Esophagus (tissue), 2 donors: ENCODE results near the gene CSNK1D. TPM values are rescaled to one million over a fixed set of nuclear protein-coding genes. Genes with fewer than 3 reads are reported as not detected.

ENCODE experiments used
- H3K27ac ChIP-seq, 2 donors: one replicate each; pipeline ENCODE4 v1.5.1; 2013; ENCODE audit warnings: low read depth in 2 of 2, mild to moderate bottlenecking in 2 of 2, inconsistent platforms in 1 of 2, low read length in 1 of 2, moderate library complexity in 1 of 2
- H3K27me3 ChIP-seq, 2 donors: one replicate each; pipeline ENCODE4 v1.6.1; 2013; ENCODE audit warnings: low read length in 2 of 2, control low read depth in 1 of 2, mild to moderate bottlenecking in 1 of 2; ENCODE audit not compliant: insufficient read depth in 2 of 2, control insufficient read depth in 1 of 2
- H3K36me3 ChIP-seq, 2 donors: one replicate each; pipeline ENCODE4 v1.6.1; 2013; ENCODE audit warnings: low read length in 1 of 2; ENCODE audit not compliant: control insufficient read depth in 2 of 2, insufficient read depth in 2 of 2
- H3K4me1 ChIP-seq, 2 donors: one replicate each; pipeline ENCODE4 v1.6.1; 2013; ENCODE audit warnings: low read length in 1 of 2; ENCODE audit not compliant: control insufficient read depth in 2 of 2, insufficient read depth in 2 of 2
- H3K4me3 ChIP-seq, 2 donors: one replicate each; pipeline ENCODE4 v1.5.1; 2013; ENCODE audit warnings: low read length in 2 of 2, mild to moderate bottlenecking in 2 of 2, low read depth in 1 of 2, moderate library complexity in 1 of 2
- H3K9me3 ChIP-seq, 2 donors: one replicate each; pipeline ENCODE4 v1.6.1; 2013; ENCODE audit warnings: mild to moderate bottlenecking in 2 of 2, low read depth in 1 of 2, low read length in 1 of 2, moderate library complexity in 1 of 2; ENCODE audit not compliant: control insufficient read depth in 2 of 2, insufficient read depth in 1 of 2
- WGBS, 2 donors: extraction: QIAGEN DNeasy Blood & Tissue Kit; methylation state at CpG; one replicate each; pipeline ENCODE4 v1.1.7; 2013; 5-methylcytosine and 5-hydroxymethylcytosine counted together
- polyA plus RNA-seq, 2 donors: library from polyadenylated mRNA; stranded (reverse); fragments of 200-250 nt; gene quantifications; one replicate each; pipeline ENCODE4 v1.2.3, GENCODE V29; 2013
- donor health status: healthy with polysubstance abuse.
- donor health status: Bipolar disorder and iron deficiency.

Gene CSNK1D
- polyA plus RNA-seq = 10 to 100 TPM; 63.7 to 79.6 TPM

GRCh38 chr17:82273327-82274133 lies at the start of gene CSNK1D:
Gene CSNK1D, minus strand, starts transcription at chr17:82273700. Its CDS starts 319 bp downstream, at chr17:82273381.
- WGBS, 2 donors = 4% methylated on average over 75 to 80 of the region's 80 CpGs
- peaks cover 4 to 20% of the 10 kb centered on the region in 2 donors for H3K36me3 ChIP-seq
- peaks cover 0 to 29% of the 10 kb centered on the region in 2 donors for H3K4me1 ChIP-seq

GRCh38 chr17:82322526-82323453 lies 49.3 kb upstream of the CSNK1D start:
- no peak overlapping the region for H3K4me3 ChIP-seq
- peaks cover 0 to 6% of the 10 kb centered on the region in 2 donors for H3K4me1 ChIP-seq
- WGBS, 2 donors = 80 to 83% methylated on average over 28 of the region's 28 CpGs
- H3K27ac ChIP-seq = no peak overlapping the region
- no peaks in the 10 kb centered on the region for H3K36me3 ChIP-seq
- H3K9me3 ChIP-seq = peaks cover 6% of the 10 kb centered on the region in 2 donors
- no peaks in the 10 kb centered on the region for H3K27me3 ChIP-seq

More at GRCh38 chr17:82273327-82274133, at the start of gene CSNK1D:
- H3K4me3 ChIP-seq = peak within 1 kb of the TSS; percentile 77 to 89
- H3K9me3 ChIP-seq = no peaks in the 10 kb centered on the region
- no peaks in the 10 kb centered on the region for H3K27me3 ChIP-seq
- peak within 1 kb of the TSS; percentile 95 to 98 for H3K27ac ChIP-seq

GRCh38 chr17:82321947-82322466 lies 48.5 kb upstream of the CSNK1D start:
- WGBS, 2 donors = 63 to 66% methylated on average over 18 to 21 of the region's 21 CpGs
- peaks cover 6% of the 10 kb centered on the region in 2 donors for H3K9me3 ChIP-seq

GRCh38 chr17:82320956-82321927 lies 47.7 kb upstream of the CSNK1D start:
- Histone ChIP-seq H3K4me3 (no peak overlapping the region), H3K9me3 (peaks cover 6% of the 10 kb centered on the region in 2 donors), H3K27ac (no peak overlapping the region), H3K36me3 (no peaks in the 10 kb centered on the region), H3K27me3 (no peaks in the 10 kb centered on the region), H3K4me1 (peaks cover 0 to 10% of the 10 kb centered on the region in 2 donors)
- 36 to 39% methylated on average over 65 of the region's 65 CpGs for WGBS, 2 donors

More at GRCh38 chr17:82321947-82322466, 48.5 kb upstream of the CSNK1D start:
- Histone ChIP-seq H3K27ac (no peak overlapping the region), H3K36me3 (no peaks in the 10 kb centered on the region), H3K4me1 (peaks cover 0 to 6% of the 10 kb centered on the region in 2 donors), H3K27me3 (no peaks in the 10 kb centered on the region), H3K4me3 (no peak overlapping the region)

- Histone ChIP-seq H3K4me3 (no peak overlapping the region), H3K27me3 (peaks cover 0 to 2% of the 10 kb centered on the region in 2 donors)
- WGBS, 2 donors = 65% methylated on average over 26 of the region's 26 CpGs
These were observed 46.8 kb upstream of the CSNK1D start for GRCh38 chr17:82320140-82320840.

GRCh38 chr17:82319619-82320062 lies 46.1 kb upstream of the CSNK1D start:
- Histone ChIP-seq H3K9me3 (peaks cover 6% of the 10 kb centered on the region in 2 donors), H3K36me3 (no peaks in the 10 kb centered on the region), H3K4me3 (no peak overlapping the region), H3K4me1 (peaks cover 0 to 10% of the 10 kb centered on the region in 2 donors), H3K27ac (no peak overlapping the region), H3K27me3 (peaks cover 0 to 2% of the 10 kb centered on the region in 2 donors)
- WGBS, 2 donors = 90 to 93% methylated on average over 35 of the region's 35 CpGs

More at GRCh38 chr17:82320140-82320840, 46.8 kb upstream of the CSNK1D start:
- Histone ChIP-seq H3K9me3 (peaks cover 6% of the 10 kb centered on the region in 2 donors), H3K36me3 (no peaks in the 10 kb centered on the region), H3K27ac (no peak overlapping the region), H3K4me1 (peaks cover 0 to 12% of the 10 kb centered on the region in 2 donors)

- no peak overlapping the region for H3K27ac ChIP-seq
- H3K4me3 ChIP-seq = no peak overlapping the region
- peaks cover 0 to 8% of the 10 kb centered on the region in 2 donors for H3K4me1 ChIP-seq
- peaks cover 6% of the 10 kb centered on the region in 2 donors for H3K9me3 ChIP-seq
- H3K36me3 ChIP-seq = no peaks in the 10 kb centered on the region
- H3K27me3 ChIP-seq = peaks cover 0 to 5% of the 10 kb centered on the region in 2 donors
- 95 to 96% methylated on average over 76 of the region's 76 CpGs for WGBS, 2 donors
These were observed 45.5 kb upstream of the CSNK1D start for GRCh38 chr17:82318772-82319606.

GRCh38 chr17:82318169-82318498 lies 44.6 kb upstream of the CSNK1D start:
- H3K4me1 ChIP-seq = peaks cover 0 to 8% of the 10 kb centered on the region in 2 donors
- WGBS, 2 donors = 94 to 95% methylated on average over 20 of the region's 20 CpGs
- H3K4me3 ChIP-seq = no peak overlapping the region
- no peaks in the 10 kb centered on the region for H3K36me3 ChIP-seq
- no peak overlapping the region for H3K27ac ChIP-seq
- H3K9me3 ChIP-seq = peaks cover 6% of the 10 kb centered on the region in 2 donors
- peaks cover 0 to 5% of the 10 kb centered on the region in 2 donors for H3K27me3 ChIP-seq
